GM21825 (cell line): ENCODE data around the gene PACSIN2.

ENCODE experiments used
- ATAC-seq: cut with Tn5 transposase; IDR thresholded peaks from one replicate; pipeline ENCODE4 v1.9.1; 2021; ENCODE audit warnings: mild to moderate bottlenecking, moderate library complexity; ENCODE audit not compliant: unreplicated experiment

The PACSIN2 gene

DNA sequence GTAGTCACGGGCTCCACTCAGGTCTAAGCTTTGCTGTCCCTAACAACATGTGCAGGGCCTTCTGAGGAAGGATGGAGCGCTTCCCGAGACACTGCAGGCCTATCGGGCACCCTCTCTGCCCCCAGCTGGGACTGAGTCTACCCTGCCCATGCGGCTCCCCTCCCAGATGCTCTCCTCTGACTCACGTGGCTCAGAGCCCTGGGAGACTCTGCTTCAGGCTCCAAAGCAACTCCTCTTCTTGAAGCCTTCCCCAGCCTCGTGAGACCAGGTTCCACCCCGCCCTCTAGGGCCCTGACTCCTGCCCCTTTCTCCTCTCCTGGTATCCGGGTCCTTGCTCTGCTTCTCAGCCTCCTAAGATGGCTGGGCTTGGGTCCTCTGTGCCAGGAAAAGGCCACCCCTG lies 129.5 kb downstream of the PACSIN2 start:
- ATAC-seq: no peak

DNA sequence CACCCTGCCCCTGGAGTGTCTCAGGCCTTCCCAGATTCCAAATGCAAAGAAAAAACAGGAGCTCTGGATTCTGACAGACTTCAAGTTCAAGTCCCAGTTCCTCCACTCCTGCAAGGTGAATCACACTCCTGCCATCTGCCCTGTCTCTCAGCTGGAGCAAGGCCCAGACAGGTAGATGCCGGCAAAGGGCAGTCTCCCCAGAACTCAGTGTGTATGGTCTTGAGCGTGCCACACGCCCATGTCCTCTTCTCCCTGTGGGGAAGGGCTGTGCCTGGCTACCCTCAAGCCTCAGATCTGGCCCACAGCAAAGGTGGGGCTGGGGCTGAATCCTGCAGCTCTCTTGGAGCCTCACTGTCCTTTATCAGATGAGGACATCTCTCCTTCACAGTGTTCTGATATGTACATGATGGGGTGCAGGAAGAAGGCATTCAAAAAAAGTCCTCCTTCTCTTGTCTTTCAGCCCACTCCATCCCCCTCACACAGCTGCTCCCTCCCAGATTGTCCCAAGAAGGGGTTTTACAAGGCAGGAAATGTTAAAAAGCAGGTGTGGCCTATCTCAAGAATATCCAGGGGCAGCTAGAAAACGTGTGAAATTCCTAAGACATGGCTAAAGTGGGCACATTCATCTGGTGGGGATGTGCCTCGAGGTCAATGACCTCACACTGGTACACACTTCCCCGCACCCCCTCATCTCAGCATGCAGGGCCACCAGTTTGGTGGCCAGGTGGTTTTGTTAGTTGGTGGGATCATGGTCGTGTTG lies 130.2 kb downstream of the PACSIN2 start:
- no peak for ATAC-seq

DNA sequence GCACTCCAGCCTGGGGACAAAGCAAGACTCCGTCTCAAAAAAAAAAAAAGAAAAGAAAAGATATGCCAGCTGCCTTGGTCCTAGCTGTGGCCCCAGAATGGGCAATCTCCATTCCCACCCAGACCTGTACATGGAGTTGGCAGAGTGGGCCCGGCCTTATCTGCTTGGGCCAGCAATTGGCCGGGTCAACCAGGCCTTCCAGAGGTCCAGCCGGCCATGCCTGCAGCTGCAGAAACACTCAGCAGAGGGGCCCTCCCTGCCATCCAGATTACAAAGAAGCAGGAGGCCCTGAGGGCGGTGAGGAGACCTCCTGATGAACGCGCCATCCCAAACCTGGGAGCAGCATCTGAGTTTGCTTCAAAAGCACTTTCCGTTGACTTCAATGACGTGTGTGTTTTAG lies 131.0 kb downstream of the PACSIN2 start:
- ATAC-seq: no peak

DNA sequence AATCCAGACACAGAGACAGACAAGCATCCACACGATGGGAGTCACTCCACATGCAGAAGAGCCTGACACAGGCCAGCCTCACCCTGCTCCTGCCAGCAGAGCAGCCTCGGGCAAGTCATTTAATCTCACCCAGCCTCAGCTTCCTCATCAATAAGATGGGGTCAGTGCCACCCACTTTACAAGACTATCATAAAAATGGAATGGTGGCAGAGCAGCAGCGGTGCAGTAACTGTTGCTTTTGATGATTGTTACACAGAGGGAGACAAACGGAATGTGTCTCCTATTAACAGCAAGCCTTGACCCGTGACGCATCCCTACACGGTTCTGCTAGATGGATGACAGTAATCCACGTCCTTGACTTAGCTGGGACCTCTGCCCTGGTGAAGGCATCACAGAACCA lies 131.8 kb downstream of the PACSIN2 start:
- no peak for ATAC-seq

DNA sequence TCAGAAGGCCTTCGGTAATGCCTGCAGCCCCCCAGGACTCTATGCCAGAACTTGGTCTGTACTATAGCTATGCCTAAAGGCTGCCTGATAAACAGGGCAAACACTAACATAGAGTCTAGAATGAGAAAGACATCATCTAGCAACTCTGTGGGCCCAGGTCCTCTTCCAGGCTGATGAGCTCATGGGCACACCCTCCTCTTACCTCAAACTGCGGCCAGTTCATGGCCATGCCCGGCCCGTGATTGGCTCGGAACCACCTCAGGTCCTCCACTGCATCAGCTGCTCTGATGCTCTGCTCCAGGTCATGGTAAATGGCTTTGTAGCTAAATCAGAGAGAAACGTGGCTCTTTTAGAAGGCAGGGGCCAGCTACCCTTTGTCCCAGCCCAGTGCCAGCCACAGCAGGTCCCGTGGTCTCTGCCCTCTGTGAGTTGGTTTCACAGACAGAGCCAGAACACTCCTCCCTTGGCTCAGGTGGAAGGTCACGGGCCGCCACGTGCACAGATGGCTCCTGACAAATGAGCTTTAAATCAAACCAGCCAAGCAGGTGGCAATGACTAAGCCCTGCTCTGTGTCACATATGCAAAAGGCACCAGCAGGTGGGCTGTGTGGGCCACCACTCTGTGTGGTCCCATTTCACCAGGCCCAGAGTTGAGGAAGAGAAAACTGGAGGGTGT lies 132.8 kb downstream of the PACSIN2 start:
- no peak for ATAC-seq

DNA sequence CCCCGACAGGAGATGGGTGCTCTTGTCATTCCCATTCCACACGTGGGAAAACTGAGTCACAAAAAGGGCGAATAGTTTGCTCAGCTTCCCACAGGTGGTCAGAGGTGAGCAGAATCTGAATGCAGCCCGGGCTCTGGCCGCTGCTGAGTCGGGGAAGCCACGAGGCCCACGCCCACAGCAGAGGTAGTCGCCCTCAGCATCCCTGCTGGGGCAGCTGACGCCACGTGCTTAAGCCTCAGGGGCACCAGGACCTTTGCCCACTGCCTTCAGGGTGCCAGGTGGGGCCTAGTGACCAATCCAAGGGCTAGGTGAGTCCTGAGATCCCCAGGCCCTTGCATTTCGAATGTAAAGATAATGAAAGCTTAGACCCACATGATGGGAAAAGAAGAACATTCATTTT lies 133.7 kb downstream of the PACSIN2 start:
- no peak for ATAC-seq

DNA sequence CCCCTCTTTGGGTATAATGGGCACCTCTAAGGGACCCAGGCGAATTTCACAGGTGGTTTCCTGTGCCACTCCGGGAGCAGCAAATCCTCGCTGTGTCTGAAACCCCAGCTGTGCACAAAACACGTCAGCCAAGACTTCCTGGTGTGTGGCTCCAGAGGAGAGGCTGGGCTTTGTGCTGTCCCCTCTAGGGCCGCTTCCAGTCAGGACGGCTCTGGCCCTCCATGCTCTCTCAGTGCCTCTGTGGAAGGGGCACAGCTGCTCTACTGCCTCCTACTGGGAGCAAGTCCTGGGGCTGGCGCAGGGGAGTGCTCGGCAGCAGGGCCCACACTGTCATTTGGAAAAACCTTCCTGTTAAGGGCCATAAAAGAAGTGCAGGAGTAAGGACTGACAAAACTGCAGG lies 134.1 kb downstream of the PACSIN2 start:
- ATAC-seq: no peak

DNA sequence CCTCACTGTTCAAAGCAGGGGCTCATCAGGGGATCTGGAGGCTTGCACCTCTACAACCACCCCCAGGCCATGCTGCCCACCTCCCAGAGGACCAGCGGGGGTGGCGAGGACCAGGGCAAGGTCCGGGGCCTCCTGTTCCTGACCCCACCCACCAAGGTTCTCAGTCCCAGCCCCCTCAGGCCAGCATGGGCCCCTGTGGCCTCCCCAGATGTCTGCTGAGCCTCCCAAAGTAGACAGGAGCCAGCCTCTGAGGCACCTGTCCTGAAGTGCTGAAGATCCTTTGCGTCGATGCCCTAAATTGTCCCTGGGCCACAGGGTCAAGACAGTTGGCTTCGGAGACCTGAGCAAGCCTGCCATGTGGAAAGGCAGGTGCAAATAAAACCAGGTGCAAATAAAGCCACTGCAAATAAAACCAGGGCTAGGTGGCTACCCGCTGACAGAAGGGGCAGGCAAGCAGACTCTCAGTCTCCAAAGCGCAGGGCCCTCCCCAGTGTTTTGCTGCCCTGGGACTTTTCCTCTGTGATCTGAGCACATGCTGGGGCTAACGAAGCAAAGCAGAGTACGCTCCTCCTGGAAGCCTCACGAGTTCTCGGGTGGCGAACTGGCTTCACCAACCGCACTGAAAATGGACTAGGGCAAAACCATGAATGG lies 135.5 kb downstream of the PACSIN2 start:
- no peak for ATAC-seq

DNA sequence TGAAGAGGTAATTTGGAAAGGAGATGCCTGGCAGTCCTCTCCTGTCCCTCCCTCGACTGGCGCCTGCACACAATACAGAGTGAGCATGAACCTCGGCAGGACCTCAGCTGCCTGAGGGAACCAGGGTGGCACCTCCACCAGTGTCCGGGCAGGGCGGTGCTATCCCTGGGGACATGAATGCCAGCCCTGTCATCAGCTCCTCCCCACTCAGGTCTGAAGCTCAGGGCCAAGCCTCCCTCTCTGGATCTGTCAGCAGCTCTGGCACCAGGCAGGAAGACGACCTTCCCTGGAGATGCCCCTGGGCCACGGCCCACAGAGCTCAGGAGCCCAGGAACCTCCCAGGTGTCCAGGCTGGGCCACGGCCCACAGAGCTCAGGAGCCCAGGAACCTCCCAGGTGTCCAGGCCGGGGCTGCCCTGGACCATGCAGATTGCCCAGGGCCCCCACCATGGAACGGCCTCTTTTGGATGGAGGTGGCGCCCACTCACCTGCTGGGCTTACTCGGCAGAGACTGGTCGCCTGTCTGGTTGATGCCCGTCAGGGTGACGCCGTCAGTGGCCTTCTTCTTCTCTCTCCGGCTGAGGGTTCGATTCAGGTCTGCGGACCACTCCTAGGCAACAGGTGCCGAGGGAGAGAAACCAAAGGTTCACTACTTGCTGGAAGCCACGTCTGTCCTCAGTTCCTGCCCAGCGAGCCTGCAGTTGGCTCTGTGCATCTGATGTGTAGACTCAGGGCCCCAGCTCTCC lies 136.2 kb downstream of the PACSIN2 start:
- ATAC-seq: no peak

DNA sequence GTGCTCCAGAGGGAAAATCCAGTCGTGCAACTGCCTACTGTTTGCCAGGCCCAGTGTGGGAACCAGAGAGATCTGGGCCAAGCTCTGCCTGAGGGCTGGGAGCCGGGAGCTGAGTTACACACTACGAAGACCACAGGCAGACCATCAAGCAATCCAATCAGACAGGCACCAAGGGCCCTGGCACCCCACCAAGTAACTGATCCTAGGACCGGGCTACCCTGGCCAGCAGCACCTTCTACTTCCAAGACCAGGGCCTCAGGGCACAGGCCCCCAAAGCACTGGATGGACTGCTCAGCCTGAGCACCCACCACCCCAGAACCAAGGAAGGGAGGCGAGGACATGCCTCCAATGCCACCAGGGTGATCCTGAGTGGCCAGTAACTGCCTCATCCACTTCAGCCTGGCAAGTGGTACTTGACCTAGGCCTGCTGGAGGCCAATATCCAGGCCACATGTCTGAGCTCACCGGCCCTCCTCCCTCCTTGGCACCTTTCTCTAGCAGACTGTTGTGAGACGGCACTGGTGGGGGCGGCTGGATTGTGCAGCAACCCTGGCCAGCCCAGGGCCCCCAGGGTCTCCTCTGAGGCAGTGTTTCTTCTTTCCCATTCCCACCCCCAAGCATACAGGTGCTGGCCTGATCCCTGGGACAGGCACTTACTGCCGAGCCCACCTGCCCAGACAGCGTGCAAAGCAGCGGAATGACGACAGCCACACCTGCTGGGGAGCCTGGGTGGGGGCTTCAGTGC lies 137.2 kb downstream of the PACSIN2 start:
- ATAC-seq: no peak

DNA sequence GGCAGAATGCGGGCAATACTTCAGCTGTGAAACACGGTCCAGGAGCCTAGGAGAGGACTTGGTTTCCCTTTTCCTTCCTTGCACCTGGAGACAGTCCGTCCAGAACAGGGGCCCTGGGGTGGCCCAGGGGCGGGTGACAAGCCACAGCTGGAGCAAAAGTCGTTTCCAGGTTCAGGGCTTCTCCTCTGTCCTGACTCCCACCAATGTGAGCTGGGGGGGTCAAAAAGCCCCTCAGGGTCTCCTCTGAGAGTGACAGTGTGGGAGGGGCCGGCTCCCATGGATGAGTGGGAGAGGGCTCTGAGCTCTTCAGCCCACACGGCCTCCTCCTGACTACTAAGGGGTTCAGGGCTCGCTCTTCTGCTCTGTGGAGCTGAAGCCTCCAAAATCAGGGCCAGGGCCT lies 137.8 kb downstream of the PACSIN2 start:
- no peak for ATAC-seq

DNA sequence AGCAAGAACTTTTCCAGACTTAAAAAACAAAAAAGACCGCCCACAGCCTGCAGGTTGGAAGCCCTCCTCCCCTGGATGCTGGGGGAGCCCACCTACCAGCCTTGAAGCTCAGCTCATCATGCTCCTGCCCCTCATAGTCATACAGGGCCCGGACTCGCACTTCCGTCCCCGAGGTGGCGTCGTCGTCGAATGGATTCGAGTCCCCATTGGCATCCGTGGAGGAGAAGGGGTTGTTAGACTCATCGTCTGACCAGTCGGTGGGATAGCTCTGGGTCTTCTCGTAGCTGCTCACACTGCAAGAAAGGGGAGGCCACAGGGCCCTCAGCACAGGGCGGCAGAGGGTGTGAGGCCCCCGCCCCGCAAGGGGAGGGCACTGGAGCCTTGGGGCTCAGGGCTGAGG lies 138.9 kb downstream of the PACSIN2 start:
- no peak for ATAC-seq

DNA sequence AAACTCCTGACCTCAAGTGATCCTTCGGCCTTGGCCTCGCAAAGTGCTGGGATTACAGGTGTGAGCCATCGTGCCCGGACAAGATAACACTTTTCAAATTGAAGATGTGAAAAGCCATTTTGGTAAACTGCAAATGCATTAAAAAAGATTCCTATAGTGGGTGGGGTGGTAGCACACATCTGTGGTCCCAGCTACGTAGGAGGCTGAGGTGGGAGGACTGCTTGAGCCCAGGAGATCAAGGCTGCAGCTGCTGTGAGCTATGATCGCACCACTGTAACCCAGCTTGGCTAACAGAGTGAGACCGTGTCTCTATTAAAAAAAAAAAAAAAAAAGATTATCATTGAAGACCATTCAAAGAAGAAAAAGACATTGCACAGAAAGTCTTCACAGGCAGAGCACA lies 140.9 kb downstream of the PACSIN2 start:
- no peak for ATAC-seq

DNA sequence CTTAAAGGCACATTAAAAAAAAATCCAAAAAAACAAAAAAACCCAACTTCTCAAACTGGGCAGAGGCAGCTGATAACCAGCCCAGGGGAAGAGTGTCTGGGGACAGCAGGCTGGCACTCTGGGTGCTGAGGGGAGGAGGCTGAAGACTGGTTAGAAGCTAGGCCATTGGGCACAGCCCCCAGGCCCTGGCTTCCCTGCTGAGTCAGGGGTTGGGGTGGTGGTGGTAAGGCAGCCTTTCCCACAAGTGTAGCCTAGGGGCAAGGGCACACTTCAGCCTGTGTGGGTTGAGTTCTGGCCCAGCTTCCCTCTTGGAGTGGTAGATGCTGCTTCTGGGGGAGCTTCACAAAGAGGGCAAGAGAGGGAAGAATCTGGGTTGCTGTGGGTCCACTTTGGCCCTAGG lies 141.6 kb downstream of the PACSIN2 start:
- no peak for ATAC-seq

DNA sequence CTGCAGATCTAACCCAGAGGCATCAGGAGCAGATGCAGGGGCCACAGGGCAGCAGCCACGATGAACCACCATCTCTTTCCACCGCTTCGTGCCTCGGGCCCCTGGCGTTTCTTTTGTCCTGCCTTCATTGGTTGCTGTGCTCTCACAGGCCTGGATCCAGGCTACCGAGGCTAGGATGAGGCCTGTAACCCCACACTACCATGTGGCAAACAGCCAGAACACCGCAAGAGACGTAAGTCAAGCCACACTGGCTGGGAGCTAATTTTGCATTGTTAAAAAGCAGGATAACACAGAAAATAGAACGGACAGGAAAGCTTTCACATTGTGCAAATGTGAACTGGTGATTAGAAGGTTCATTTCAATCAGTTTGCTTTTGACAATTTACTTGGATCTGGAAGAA lies 142.1 kb downstream of the PACSIN2 start:
- ATAC-seq: no peak

DNA sequence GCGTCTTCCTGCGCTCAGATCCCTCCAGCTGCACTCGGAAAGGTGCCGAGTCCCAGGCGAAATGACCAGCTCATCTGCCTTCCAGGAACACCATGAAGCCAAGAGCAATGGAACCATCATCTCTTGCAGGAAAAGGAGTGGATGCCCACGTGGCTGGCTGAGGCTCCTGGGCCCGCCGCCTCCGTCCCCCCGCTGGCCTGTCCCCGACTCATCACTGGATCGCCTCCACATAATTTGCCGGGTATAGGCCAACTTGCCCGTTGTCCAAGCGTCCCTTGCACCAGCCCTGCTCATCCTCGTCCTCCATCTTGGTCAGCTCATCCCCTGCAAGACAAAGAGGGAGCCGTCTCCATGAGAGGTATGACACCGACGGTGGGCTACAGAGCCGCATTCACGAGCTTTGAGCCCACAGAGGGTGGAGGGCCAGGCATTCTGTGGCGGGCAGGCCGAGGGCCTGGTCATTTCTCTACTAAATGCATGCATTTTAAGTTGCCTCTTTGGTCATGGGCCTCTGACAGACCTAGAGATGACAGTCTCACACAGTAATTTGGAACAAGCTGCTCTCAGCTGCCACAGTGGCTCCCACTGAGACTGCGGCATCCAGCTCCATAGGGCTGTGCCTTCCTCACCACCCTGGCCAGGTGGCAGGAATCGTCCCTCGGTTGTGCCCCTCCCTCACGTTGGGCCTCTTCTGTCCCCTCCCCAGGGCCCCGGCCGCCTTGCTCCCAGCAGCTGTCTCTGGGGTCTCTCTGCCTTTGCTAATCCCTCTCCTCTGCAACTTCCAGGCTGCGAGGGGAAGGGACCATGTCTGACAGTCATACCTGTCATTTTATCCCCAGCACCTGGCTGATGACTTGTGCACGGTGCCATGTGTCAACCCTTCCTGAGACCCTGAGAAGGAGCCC lies 143.6 kb downstream of the PACSIN2 start:
- no peak for ATAC-seq

DNA sequence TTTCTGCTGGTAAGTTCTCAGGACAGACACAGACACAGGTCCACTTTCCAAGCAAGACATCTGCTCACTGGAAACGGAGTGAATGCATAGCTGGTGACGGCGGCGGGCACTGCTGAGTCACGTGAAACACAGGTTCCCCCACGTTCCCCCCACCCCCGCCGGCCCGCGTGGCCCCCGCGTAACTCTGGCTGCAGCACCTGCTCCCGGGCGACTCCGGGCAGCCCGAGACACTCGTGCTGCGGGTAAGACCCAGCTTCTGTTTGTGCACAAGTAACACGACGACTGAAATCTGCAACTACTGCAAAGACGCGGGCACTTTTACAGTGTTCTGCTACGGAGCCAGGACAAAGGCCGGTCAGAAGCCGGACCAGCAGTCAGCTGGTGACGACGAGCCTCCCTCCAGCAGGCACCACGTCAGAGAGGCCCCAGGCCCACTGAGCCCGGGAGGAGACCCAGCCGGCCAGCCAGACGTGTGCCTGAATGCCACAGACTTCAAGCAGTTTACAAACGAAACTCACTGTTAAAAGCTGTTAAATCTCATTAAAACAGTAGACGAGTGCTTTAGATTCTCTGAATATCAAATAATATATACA lies 145.0 kb downstream of the PACSIN2 start:
- no peak for ATAC-seq

DNA sequence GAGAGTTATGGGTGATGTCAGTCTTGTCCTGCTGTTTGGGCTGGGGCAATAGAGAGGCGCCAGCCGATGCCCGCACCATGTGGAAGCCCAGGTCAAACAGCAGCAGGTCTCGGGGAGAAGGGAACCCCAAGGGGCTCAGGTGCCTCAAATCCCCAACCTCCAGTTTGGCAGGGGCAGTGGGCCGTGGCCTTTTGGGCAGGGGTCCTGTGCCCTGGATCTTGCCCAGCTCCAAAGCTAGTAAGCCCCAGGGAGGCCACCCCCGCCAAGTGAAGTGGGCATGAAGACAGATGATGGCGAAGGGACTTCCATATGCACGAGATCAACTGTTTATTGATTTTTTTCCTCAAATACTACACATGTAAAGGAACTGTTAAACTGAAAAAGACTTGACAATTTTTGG lies 145.5 kb downstream of the PACSIN2 start:
- ATAC-seq: no peak

DNA sequence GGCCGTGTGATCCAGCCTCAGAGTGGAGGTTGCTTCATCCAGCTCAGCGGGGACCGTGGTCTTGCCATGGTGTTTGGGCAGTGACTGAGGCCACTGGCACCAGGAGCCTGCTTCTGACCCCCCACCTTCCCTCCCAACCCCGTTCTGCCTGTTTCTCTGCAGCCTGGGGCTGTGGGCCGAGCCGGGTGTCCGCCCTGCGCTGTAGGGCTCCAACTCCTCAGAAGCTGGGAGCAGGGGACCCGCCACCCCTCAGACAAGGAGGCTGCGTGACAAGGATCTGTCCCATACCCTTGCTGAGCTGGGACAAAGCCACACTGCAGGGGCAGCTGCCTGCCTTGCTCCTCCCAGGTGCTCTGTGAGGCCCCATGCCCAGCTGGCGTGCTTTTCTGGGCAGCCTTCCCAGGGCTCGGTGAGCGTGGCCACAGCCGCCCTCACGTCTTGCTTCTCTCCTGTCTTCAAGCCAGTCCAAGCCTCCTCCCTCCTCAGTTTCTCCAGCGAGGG lies 146.1 kb downstream of the PACSIN2 start:
- ATAC-seq: no peak
